Mononuclear cell (primary cell): ENCODE results near the gene RNF182. TPM values are rescaled to one million over a fixed set of nuclear protein-coding genes. Genes with fewer than 3 reads are reported as not detected.

ENCODE experiments used
- H3K27me3 ChIP-seq: 2 replicates; pipeline ENCODE4 v1.6.0; 2011; ENCODE audit warnings: low read length, control low read depth; ENCODE audit not compliant: insufficient read depth
- H3K4me1 ChIP-seq: 2 replicates; pipeline ENCODE4 v1.5.1; 2011; ENCODE audit warnings: mild to moderate bottlenecking, low read length, control low read depth; ENCODE audit not compliant: insufficient read depth
- H3K4me3 ChIP-seq: 2 replicates; pipeline ENCODE4 v1.5.1; 2011; ENCODE audit warnings: mild to moderate bottlenecking, low read length, moderate library complexity
- H3K9me3 ChIP-seq: 2 replicates; pipeline ENCODE4 v1.5.1; 2011; ENCODE audit warnings: low read depth, mild to moderate bottlenecking, control low read depth, low read length
- total RNA-seq: library from RNA; depleted of rRNA; stranded (reverse); fragments of >200 nt; gene quantifications from one replicate; pipeline ENCODE4 v1.2.3, GENCODE V29; 2012

The RNF182 gene
- total RNA-seq, 1 donor: not detected

DNA sequence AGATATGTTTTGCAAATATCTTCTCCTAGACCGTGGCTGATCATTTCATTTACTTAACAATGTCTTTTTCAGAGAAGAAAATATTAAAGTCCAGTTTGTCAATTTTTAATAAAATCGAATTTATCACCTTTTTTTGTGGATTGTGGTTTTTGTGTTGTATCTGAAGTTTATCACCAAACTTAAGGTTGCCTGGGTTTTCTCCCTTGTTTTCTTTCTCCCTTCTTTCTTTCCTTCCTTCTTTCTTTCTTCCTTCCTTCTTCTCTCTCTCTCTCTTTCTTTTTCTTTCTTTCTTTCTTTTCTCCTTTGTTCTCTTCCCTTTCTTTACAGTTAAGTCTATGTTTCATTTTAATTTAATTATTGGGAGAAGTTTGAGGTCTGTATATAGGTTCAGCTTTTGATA is 68.7 kb downstream of the RNF182 start:
- H3K9me3 ChIP-seq: no peaks in the 10 kb centered on the region
- no peaks in the 10 kb centered on the region for H3K4me1 ChIP-seq
- no peak overlapping the region for H3K4me3 ChIP-seq
- peaks cover 20% of the 10 kb centered on the region for H3K27me3 ChIP-seq

DNA sequence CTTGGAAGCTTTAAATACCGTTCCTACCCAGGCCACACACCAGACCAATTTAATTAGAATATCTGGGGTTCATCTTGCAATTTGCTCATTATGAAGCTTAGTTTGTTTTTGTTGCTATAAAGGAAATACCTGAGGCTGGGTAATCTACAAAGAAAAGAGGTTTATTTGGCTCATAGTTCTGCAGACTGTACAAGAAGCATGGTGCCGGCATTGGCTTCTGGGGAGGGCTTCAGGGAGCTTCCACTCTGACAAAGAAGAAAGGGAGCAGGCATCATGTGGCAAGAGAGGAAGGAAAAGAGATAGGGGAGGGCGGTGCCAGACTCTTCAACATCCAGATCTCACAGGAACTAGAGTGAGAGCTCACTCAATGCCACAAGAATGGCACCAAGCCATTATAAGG is 73.6 kb downstream of the RNF182 start:
- peaks cover 9% of the 10 kb centered on the region for H3K27me3 ChIP-seq
- no peak overlapping the region for H3K4me3 ChIP-seq
- no peaks in the 10 kb centered on the region for H3K4me1 ChIP-seq
- H3K9me3 ChIP-seq: no peaks in the 10 kb centered on the region

DNA sequence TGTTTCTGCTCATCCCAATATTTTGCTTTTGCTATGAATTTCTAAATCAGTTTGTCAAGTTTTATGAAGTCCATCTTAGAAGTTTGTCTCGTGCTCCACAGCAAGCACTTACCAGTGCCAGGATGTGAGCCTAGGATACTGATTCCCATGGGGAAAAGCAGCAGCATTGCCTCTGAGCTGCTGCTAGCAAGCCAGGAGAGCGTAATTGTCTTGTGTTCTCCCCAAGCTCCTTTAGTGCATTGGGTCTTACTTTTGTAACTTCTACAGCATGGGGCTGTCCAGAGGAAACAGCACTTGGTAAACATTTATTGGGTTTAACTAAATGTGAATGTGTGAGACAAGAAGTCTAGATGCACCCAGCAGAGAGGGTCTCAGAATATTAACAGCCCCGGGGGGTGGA is 76.1 kb downstream of the RNF182 start:
- Histone ChIP-seq H3K27me3 (peaks cover 5% of the 10 kb centered on the region), H3K4me1 (no peaks in the 10 kb centered on the region), H3K4me3 (no peak overlapping the region), H3K9me3 (no peaks in the 10 kb centered on the region)

DNA sequence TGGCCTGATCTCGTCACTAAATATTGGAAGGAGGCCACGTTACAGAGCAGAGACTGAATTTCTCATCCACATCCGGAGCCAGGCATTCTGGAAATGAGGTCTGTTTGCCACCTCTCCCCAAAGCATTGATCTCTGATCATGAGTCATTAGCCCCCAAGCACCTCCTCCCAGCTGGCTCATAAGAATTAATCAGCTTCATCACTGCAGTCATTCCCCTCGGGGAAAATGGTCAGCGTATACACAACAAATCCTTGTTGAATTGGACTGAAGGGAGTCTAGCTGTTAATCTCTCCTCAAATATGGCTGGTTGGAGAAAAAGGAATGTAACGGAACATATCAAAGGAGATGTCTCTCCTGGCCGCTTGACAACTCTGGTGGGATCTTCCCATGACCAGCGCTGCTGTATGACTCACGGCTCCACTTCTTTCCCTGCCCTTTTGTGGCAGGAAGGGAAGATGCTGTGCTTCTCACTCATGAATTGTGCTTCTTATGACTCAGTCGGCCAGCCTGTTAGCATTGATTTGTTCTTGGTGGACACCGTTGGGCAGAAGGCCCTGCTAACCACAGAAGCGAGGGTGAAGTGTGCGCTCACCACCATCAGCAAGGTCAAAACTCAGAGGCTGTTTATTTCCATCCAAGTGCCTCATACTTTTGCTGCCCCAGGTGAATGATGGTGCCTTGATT is 76.7 kb downstream of the RNF182 start:
- Histone ChIP-seq H3K4me1 (no peaks in the 10 kb centered on the region), H3K9me3 (no peaks in the 10 kb centered on the region), H3K27me3 (peaks cover 3% of the 10 kb centered on the region), H3K4me3 (no peak overlapping the region)

DNA sequence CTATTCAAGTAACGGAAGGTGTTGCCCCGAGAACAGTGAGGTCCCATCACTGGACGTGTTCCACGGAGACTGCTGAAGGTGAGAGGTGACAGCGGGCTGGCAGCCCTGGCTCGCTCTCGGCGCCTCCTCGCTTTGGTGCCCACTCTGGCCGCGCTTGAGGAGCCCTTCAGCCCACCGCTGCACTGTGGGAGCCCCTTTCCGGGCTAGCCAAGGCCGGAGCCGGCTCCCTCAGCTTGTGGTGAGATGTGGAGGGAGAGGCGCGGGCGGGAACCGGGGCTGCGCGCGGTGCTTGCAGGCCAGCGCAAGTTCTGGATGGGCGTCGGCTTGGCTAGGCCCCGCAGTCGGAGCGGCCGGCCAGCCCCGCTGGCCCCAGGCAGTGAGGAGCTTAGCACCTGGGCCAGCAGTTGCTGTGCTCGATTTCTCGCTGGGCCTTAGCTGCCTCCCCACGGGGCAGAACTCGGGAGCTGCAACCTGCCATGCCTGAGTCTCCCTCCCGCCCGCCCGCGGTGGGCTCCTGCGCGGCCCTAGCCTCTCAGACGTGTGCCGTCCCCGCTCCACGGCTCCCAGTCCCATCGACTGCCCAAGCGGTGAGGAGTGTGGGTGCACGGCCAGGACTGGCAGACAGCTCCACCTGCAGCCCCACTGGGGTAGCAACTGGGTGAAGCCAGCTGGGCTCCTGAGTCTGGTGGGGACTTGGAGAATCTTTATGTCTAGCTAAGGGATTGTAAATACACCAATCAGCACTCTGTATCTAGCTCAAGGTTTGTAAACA is 77.6 kb downstream of the RNF182 start:
- no peaks in the 10 kb centered on the region for H3K4me1 ChIP-seq
- no peaks in the 10 kb centered on the region for H3K9me3 ChIP-seq
- peaks cover 3% of the 10 kb centered on the region for H3K27me3 ChIP-seq
- H3K4me3 ChIP-seq: no peak overlapping the region

DNA sequence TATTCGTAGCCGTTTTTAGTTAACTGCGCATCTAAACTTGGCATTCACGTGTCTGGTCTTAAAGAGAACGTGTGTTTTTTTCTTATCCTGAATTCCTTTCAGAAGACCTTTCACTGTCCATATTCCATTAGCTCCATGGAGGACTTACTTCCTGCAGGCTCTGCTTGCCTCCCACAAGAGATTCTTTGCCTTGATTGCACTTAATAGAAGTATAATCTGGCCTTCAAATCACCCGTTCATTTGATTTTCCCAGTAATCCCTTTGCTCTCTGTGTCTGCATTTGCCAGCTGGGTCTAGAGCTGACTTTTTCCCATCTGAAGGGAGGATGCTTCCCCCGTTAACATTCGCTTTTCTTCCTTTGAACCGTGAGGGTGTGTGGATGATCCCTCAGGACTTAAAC is 79.5 kb downstream of the RNF182 start:
- Histone ChIP-seq H3K4me3 (no peak overlapping the region), H3K9me3 (no peaks in the 10 kb centered on the region), H3K27me3 (no peaks in the 10 kb centered on the region), H3K4me1 (no peaks in the 10 kb centered on the region)

DNA sequence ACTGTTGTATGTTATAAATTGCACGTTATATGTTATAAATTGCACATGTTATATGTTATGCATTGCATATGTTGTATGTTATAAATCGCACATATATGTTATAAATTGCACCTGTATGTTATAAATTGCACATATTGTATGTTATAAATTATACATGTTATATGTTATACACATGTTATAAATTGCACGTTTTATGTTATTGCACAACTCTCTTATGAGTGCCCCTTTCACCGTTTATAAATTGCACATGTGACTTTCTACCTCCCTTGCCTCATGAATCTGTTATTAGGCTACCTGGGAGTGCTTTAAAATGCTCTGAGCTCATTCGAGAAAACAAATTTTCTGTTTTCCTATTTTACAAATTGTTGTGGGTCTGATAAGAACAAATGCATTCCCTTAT is 84.1 kb downstream of the RNF182 start:
- H3K9me3 ChIP-seq: no peaks in the 10 kb centered on the region
- no peaks in the 10 kb centered on the region for H3K27me3 ChIP-seq
- no peak overlapping the region for H3K4me3 ChIP-seq
- H3K4me1 ChIP-seq: no peaks in the 10 kb centered on the region

DNA sequence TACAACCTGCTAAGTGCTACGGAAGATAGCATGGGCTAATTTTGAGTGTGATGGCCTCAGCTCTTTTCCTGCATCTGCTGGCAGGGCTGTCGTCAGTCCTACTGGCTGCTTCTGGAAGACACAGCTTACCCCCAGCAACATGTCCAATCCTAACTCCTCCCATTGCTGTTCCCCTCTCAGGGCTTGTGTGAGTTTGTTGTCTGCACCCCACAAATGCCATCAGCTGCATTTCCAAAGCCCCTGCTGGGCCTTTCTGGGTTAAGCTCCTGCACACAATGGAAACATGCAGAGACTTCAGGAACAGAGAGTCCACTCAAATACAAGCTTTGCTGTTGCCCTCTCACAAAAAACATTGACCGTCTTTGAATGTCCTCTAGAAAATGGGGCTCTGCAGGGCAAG is 84.7 kb downstream of the RNF182 start:
- H3K9me3 ChIP-seq: no peaks in the 10 kb centered on the region
- H3K4me3 ChIP-seq: no peak overlapping the region
- no peaks in the 10 kb centered on the region for H3K4me1 ChIP-seq
- no peaks in the 10 kb centered on the region for H3K27me3 ChIP-seq

DNA sequence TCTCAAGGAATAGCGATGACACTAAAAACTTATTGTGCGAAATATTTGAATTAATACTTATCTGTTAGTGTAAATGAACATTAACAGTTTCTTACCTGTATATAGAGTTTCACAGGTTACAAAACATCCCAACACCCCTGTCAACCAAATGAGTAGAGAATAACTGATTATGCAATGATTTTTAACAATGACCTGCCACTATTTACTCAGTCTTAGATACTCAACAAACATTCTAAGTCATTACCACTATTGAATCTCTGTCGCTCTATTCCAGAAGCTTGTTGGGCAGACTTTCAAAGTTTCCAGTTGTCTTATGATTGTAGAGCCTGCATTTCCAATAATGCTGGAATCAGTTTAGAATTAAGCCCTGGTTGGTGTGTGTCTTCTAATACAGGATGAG is 85.5 kb downstream of the RNF182 start:
- Histone ChIP-seq H3K4me3 (no peak overlapping the region), H3K9me3 (no peaks in the 10 kb centered on the region), H3K27me3 (no peaks in the 10 kb centered on the region), H3K4me1 (no peaks in the 10 kb centered on the region)

DNA sequence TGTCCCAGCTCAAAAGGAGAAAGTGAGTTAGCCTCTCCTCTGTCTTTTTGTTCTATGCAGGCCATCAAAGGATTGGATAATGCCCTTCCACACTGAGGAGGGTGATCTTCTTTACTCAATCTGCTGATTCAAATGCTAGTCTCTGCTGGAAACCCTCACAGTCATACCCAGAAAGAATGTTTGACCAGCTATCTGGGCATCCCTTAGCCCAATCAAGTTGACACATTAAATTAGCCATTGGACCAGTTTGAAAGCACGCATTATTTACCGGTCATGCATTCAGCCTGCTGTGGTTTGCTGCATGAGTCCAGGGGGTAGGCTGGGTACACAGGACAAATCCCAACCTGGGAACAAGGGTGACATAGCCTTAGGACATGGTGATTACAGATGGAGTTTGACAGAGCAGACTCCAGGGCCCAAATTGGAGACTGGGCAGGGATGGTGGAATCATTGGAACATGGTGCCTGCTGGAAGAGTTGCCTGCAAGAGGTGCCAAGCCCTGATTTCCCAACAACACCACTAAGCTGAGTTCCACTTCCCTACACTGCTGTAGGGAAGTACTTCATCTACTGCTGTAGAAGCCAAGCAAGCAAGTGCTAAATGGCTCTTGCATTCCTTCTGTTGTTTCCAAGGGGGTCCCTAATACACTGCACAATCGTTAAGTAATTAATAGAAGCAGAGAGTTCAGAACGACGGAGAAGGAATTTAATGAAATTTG is 87.7 kb downstream of the RNF182 start:
- Histone ChIP-seq H3K9me3 (no peaks in the 10 kb centered on the region), H3K4me3 (no peak overlapping the region), H3K4me1 (no peaks in the 10 kb centered on the region), H3K27me3 (no peaks in the 10 kb centered on the region)

DNA sequence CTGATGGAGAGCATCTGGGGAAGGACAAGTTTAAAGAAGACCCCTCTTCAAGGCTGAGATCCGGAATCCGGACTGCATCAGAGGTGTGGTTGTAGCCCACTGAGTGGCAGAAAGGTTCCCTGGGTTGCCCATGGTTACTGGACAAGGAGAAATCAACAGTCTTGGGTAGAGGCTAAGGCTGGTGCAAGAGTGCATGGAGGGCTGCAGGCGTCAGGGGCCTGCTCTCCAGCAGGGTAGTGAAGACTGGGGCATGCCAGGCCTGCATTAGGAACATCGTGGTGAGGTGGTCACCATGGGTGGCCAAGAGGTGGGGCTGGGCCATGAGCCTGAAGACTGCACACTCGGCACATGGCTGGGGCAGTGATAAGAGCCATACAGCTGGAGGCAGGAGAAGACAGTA is 91.2 kb downstream of the RNF182 start:
- no peaks in the 10 kb centered on the region for H3K27me3 ChIP-seq
- no peaks in the 10 kb centered on the region for H3K9me3 ChIP-seq
- no peaks in the 10 kb centered on the region for H3K4me1 ChIP-seq
- no peak overlapping the region for H3K4me3 ChIP-seq

DNA sequence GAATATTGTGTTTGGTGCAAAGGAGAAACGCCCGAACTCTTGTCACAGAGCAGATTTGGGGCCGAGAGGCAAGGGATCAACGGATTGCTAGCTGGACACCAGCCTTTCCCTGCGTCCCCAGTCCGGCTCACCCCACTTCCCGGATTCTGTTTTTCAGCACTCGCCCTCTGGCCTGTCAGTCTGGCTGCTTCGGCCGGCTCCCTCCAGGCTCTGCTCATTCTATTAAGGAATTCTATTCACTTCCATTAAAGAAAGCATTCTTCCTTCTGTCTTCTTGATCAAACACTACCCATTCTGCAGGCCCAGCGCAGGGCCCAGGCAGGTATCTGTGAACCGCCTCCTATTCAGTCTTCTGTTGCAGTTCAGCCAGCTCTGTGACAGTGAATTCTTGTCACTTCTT is 91.7 kb downstream of the RNF182 start:
- no peaks in the 10 kb centered on the region for H3K9me3 ChIP-seq
- H3K4me3 ChIP-seq: no peak overlapping the region
- H3K4me1 ChIP-seq: no peaks in the 10 kb centered on the region
- no peaks in the 10 kb centered on the region for H3K27me3 ChIP-seq

DNA sequence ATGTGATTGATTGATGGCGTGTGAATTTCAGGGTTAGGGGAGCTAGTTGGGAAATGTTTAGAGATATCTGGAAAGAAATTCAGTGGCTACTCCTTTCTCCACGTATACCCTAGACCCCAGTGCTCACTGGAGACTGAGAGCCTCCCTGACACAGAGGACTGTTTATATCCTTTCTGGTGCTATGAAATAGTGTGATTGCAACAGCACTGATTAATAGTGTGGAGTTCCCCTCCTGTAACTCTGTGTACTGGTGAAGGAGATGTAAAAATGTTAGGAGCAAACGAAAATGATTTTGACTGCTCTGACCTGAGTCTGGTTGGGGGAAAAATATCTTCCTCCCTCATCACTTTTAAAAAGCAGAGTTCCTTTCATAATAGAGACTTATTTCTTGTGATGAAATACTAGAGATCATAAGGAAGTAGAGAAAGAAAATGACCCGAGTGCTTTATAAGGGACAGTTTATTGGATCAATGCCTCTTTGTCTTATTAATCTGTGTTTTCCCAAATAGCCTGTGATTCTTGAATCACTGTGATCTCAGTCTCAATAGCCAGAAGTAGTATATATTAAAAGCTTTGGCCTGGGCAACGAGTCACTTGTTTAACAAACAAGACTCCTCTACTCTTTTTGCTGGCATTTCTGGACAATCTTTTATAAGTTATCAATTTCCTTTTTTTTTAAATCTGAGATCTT is 92.3 kb downstream of the RNF182 start:
- H3K4me1 ChIP-seq: no peaks in the 10 kb centered on the region
- no peaks in the 10 kb centered on the region for H3K9me3 ChIP-seq
- H3K27me3 ChIP-seq: no peaks in the 10 kb centered on the region
- no peak overlapping the region for H3K4me3 ChIP-seq

DNA sequence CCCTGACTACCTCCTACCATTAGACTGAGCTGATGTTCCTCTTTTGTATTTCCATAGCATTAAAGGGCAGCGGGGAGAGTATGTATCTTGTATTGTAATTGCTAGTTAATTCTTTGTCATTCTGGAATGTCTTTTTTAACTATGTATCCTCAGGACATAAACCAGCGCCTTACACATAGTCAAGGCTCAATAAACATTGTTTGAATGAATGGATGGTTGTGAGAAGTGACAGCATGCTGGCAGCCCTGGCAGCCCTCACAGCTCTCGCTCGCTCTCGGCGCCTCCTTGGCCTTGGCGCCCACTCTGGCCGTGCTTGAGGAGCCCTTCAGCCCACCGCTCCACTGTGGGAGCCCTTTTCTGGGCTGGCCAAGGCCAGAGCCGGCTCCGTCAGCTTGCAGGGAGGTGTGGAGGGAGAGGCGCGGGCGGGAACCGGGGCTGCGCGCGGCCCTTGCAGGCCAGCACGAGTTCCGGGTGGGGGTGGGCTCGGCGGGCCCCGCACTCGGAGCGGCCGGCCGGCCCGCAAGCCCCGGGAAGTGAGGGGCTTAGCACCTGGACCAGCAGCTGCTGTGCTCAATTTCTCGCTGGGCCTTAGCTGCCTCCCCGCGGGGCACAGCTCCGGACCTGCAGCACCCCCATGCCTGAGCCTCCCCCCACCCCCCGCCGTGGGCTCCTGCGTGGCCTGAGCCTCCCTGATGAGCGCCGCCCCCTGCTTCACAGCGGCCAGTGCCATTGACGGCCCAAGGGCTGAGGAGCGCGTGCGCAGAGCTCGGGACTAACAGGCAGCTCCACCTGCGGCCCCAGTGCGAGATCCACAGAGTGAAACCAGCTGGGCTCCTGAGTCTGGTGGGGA is 93.1 kb downstream of the RNF182 start:
- H3K27me3 ChIP-seq: no peaks in the 10 kb centered on the region
- H3K9me3 ChIP-seq: no peaks in the 10 kb centered on the region
- H3K4me1 ChIP-seq: no peaks in the 10 kb centered on the region
- H3K4me3 ChIP-seq: no peak overlapping the region
